Measurements from ENCODE around the gene KLF15. TPM values are rescaled to one million over a fixed set of nuclear protein-coding genes. Genes with fewer than 3 reads are reported as not detected.

Gene KLF15
- total and polyA plus RNA-seq, 9 of the 15 experiments (the other 6 are each of a cell fraction or from before 2014, with no cell fraction given), result 0.08 to 4.8 (median 1.2) TPM

DNA sequence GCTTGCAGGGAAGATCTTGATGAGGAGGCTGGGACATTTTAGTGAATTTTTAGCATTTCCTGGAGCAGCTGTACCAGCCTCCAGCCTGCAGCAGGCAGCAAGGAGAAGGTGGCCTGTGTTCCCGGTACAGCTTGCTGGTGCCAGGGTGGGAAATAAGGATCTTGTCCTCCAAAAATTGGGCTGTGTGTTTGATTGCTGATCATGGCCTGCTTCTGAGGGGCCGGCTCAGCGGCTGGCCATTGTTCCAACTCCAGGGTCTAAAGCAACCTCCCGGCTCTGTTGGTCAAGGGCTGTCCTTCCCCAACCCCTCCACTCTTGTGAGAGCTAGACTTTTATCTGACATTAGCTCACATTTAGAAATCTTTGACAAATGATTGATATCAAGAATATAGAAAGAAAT lies 42.5 kb upstream of the KLF15 start:
- Histone ChIP-seq H3K4me1 (replicated peaks in 1 of 2; ENCODE audit: control insufficient read depth in 2 of 2, insufficient read depth in 2 of 2, low read length in 2 of 2) (no peaks in the 10 kb centered on the region; a peak in 1 of 5 replicates), H3K79me2 (ENCODE audit: control insufficient read depth, insufficient read depth, low read length) (no peaks in the 10 kb centered on the region), H2AFZ (ENCODE audit: low read depth, low read length) (no peak overlapping the region), H3K9me3 (replicated peaks; ENCODE audit: control insufficient read depth, insufficient read depth, low read depth, low read length) (no peaks in the 10 kb centered on the region), H4K20me1 (replicated peaks; ENCODE audit: control insufficient read depth, insufficient read depth, low read length) (no peaks in the 10 kb centered on the region), H3K9me1 (ENCODE audit: control insufficient read depth, insufficient read depth, low read length) (no peaks in the 10 kb centered on the region), H3K36me3 (ENCODE audit: control insufficient read depth, insufficient read depth, low read length) (no peaks in the 10 kb centered on the region), H3K27ac (ENCODE audit: extremely low read depth, low read depth, low read length) (no peak overlapping the region), H3K27me3 (ENCODE audit: control insufficient read depth in 2 of 2, insufficient read depth in 2 of 2, low read length in 2 of 2) (peaks cover 0 to 33% of the 10 kb centered on the region in 2 experiments; a peak in 3 of 5 replicates), H3K4me3 (no peak overlapping the region), H3K4me2 (ENCODE audit: insufficient read depth, low read length) (no peak overlapping the region), H3K9ac (ENCODE audit: insufficient read depth in 1 of 2, low read depth in 2 of 2, low read length in 2 of 2) (no peak overlapping the region)
- in situ Hi-C loops (cut with MboI) (loop anchor here (25.0 kb wide), 1 partner anchor 262 kb away; no protein-coding TSS in a partner anchor), intact Hi-C loops (cut with micrococcal nuclease) (no loop called here)
- ATAC-seq (no peak), FAIRE-seq (no peak), DNase-seq (ENCODE audit: extremely low read depth in 1 of 4, low spot score in 3 of 4) (no peak)
- WGBS (ENCODE audit: insufficient coverage, low coverage, missing lambda C conversion rate), result 0% methylated on average over 4 of the region's 4 CpGs
- TF ChIP-seq POLR2B (IDR thresholded peaks at IDR 0.05; ENCODE audit: low read depth, partially characterized antibody) (no peak), ZNF584 (CRISPR knock-in tag; IDR thresholded peaks at IDR 0.05; ENCODE audit: low read depth) (no peak), FOXA1 (IDR thresholded peaks at IDR 0.05; ENCODE audit: borderline replicate concordance) (no peak), EHMT2 (IDR thresholded peaks at IDR 0.05) (no peak), COPS2 (conservative IDR thresholded peaks at IDR 0.05) (no peak)
- TF ChIP-seq, protein P1, sequence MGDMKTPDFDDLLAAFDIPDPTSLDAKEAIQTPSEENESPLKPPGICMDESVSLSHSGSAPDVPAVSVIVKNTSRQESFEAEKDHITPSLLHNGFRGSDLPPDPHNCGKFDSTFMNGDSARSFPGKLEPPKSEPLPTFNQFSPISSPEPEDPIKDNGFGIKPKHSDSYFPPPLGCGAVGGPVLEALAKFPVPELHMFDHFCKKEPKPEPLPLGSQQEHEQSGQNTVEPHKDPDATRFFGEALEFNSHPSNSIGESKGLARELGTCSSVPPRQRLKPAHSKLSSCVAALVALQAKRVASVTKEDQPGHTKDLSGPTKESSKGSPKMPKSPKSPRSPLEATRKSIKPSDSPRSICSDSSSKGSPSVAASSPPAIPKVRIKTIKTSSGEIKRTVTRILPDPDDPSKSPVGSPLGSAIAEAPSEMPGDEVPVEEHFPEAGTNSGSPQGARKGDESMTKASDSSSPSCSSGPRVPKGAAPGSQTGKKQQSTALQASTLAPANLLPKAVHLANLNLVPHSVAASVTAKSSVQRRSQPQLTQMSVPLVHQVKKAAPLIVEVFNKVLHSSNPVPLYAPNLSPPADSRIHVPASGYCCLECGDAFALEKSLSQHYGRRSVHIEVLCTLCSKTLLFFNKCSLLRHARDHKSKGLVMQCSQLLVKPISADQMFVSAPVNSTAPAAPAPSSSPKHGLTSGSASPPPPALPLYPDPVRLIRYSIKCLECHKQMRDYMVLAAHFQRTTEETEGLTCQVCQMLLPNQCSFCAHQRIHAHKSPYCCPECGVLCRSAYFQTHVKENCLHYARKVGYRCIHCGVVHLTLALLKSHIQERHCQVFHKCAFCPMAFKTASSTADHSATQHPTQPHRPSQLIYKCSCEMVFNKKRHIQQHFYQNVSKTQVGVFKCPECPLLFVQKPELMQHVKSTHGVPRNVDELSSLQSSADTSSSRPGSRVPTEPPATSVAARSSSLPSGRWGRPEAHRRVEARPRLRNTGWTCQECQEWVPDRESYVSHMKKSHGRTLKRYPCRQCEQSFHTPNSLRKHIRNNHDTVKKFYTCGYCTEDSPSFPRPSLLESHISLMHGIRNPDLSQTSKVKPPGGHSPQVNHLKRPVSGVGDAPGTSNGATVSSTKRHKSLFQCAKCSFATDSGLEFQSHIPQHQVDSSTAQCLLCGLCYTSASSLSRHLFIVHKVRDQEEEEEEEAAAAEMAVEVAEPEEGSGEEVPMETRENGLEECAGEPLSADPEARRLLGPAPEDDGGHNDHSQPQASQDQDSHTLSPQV (IDR thresholded peaks at IDR 0.05), result no peak
- TF ChIP-seq, protein P2, sequence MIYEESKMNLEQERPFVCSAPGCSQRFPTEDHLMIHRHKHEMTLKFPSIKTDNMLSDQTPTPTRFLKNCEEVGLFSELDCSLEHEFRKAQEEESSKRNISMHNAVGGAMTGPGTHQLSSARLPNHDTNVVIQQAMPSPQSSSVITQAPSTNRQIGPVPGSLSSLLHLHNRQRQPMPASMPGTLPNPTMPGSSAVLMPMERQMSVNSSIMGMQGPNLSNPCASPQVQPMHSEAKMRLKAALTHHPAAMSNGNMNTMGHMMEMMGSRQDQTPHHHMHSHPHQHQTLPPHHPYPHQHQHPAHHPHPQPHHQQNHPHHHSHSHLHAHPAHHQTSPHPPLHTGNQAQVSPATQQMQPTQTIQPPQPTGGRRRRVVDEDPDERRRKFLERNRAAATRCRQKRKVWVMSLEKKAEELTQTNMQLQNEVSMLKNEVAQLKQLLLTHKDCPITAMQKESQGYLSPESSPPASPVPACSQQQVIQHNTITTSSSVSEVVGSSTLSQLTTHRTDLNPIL (CRISPR knock-in tag; IDR thresholded peaks at IDR 0.05), result no peak
- TF ChIP-seq, protein P3, sequence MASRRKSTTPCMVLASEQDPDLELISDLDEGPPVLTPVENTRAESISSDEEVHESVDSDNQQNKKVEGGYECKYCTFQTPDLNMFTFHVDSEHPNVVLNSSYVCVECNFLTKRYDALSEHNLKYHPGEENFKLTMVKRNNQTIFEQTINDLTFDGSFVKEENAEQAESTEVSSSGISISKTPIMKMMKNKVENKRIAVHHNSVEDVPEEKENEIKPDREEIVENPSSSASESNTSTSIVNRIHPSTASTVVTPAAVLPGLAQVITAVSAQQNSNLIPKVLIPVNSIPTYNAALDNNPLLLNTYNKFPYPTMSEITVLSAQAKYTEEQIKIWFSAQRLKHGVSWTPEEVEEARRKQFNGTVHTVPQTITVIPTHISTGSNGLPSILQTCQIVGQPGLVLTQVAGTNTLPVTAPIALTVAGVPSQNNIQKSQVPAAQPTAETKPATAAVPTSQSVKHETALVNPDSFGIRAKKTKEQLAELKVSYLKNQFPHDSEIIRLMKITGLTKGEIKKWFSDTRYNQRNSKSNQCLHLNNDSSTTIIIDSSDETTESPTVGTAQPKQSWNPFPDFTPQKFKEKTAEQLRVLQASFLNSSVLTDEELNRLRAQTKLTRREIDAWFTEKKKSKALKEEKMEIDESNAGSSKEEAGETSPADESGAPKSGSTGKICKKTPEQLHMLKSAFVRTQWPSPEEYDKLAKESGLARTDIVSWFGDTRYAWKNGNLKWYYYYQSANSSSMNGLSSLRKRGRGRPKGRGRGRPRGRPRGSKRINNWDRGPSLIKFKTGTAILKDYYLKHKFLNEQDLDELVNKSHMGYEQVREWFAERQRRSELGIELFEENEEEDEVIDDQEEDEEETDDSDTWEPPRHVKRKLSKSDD (conservative IDR thresholded peaks at IDR 0.05; ENCODE audit: low read length), result no peak
- ChIA-PET CTCF (ENCODE audit: low intra/inter-chr PET ratio) (no interaction called here), POLR2A (no interaction called here)
- no TSS peak for BruUV-seq (replicated peaks)
